ENCODE measurements around the gene PLA2G4F.

PLA2G4F gene

GRCh38 chr15:42108189-42108588 lies 48.2 kb downstream of the PLA2G4F start:
- Histone ChIP-seq H4K20me1 (ENCODE audit: insufficient read depth, low read length) (no peaks in the 10 kb centered on the region), H3K9me3 (ENCODE audit: low read length) (no peaks in the 10 kb centered on the region), H3K79me2 (ENCODE audit: insufficient read depth, low read length) (no peaks in the 10 kb centered on the region), H2AFZ (ENCODE audit: low read length) (no peak overlapping the region), H3K9ac (ENCODE audit: low read length) (no peak overlapping the region), H3K4me3 (ENCODE audit: low read depth, low read length, poor library complexity, severe bottlenecking) (no peak overlapping the region), H3K4me2 (ENCODE audit: low read length) (no peak overlapping the region), H3K36me3 (ENCODE audit: insufficient read depth, low read length) (no peaks in the 10 kb centered on the region), H3K4me1 (ENCODE audit: insufficient read depth, low read length, severe bottlenecking) (peaks cover 7% of the 10 kb centered on the region), H3F3A (ENCODE audit: insufficient read depth, low read length) (no peaks in the 10 kb centered on the region), H3K27ac (ENCODE audit: low read depth, low read length, poor library complexity, severe bottlenecking) (no peak overlapping the region), H3K9me2 (ENCODE audit: low read depth, low read length) (no peaks in the 10 kb centered on the region), H3K27me3 (ENCODE audit: insufficient read depth, low read length) (0 out of 2 replicates have a peak, but pooled peaks cover 4% of the 10 kb centered on the region)
- TF ChIP-seq, protein P1, sequence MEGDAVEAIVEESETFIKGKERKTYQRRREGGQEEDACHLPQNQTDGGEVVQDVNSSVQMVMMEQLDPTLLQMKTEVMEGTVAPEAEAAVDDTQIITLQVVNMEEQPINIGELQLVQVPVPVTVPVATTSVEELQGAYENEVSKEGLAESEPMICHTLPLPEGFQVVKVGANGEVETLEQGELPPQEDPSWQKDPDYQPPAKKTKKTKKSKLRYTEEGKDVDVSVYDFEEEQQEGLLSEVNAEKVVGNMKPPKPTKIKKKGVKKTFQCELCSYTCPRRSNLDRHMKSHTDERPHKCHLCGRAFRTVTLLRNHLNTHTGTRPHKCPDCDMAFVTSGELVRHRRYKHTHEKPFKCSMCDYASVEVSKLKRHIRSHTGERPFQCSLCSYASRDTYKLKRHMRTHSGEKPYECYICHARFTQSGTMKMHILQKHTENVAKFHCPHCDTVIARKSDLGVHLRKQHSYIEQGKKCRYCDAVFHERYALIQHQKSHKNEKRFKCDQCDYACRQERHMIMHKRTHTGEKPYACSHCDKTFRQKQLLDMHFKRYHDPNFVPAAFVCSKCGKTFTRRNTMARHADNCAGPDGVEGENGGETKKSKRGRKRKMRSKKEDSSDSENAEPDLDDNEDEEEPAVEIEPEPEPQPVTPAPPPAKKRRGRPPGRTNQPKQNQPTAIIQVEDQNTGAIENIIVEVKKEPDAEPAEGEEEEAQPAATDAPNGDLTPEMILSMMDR (IDR thresholded peaks at IDR 0.05; ENCODE audit: low read length): no peak
- no peak for TF ChIP-seq EZH2 (IDR thresholded peaks at IDR 0.05; ENCODE audit: borderline replicate concordance, low read length)

DNA sequence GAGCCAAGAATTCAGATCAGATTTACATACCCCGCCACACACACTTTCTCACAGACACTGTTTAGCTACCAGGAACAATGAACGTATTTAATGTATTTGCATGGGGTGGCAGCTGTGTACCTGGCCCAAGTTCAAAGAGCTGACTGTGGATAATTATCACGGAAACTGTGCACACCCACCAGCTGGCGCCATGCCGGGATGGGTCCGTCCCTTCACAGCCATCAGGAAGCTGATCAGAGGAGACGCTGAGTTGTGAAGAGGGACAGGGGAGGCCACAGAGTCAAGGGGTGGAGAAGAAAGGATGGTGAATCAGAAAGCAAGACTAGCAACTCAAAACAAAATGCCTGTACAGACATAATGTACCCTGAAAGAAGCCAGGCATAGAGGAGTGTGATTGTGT lies 49.0 kb downstream of the PLA2G4F start:
- no peaks in the 10 kb centered on the region for H4K20me1 ChIP-seq (ENCODE audit: insufficient read depth, low read length)
- no peaks in the 10 kb centered on the region for H3K9me3 ChIP-seq (ENCODE audit: low read length)
- H3K4me2 ChIP-seq (ENCODE audit: low read length): peak overlapping the region; percentile 20; the same call in 1 of the 2 replicates
- H3K36me3 ChIP-seq (ENCODE audit: insufficient read depth, low read length): no peaks in the 10 kb centered on the region
- H3K27me3 ChIP-seq (ENCODE audit: insufficient read depth, low read length): 0 out of 2 replicates have a peak, but pooled peaks cover 4% of the 10 kb centered on the region
- H3K4me3 ChIP-seq (ENCODE audit: low read depth, low read length, poor library complexity, severe bottlenecking): no peak overlapping the region
- peaks cover 7% of the 10 kb centered on the region for H3K4me1 ChIP-seq (ENCODE audit: insufficient read depth, low read length, severe bottlenecking)
- no peaks in the 10 kb centered on the region for H3K9me2 ChIP-seq (ENCODE audit: low read depth, low read length)
- TF ChIP-seq, protein P1 (IDR thresholded peaks at IDR 0.05; ENCODE audit: low read length): no peak
- TF ChIP-seq EZH2 (IDR thresholded peaks at IDR 0.05; ENCODE audit: borderline replicate concordance, low read length): no peak
- H3K27ac ChIP-seq (ENCODE audit: low read depth, low read length, poor library complexity, severe bottlenecking): no peak overlapping the region
- no peaks in the 10 kb centered on the region for H3F3A ChIP-seq (ENCODE audit: insufficient read depth, low read length)
- no peaks in the 10 kb centered on the region for H3K79me2 ChIP-seq (ENCODE audit: insufficient read depth, low read length)
- H3K9ac ChIP-seq (ENCODE audit: low read length): no peak overlapping the region
- H2AFZ ChIP-seq (ENCODE audit: low read length): no peak overlapping the region

- 0 out of 2 replicates have a peak, but pooled peaks cover 4% of the 10 kb centered on the region for H3K27me3 ChIP-seq (ENCODE audit: insufficient read depth, low read length)
- H3K9me2 ChIP-seq (ENCODE audit: low read depth, low read length): no peaks in the 10 kb centered on the region
- no peak overlapping the region for H3K4me3 ChIP-seq (ENCODE audit: low read depth, low read length, poor library complexity, severe bottlenecking)
- no peaks in the 10 kb centered on the region for H3K36me3 ChIP-seq (ENCODE audit: insufficient read depth, low read length)
- no peak overlapping the region for H2AFZ ChIP-seq (ENCODE audit: low read length)
- peaks cover 7% of the 10 kb centered on the region for H3K4me1 ChIP-seq (ENCODE audit: insufficient read depth, low read length, severe bottlenecking)
- H3F3A ChIP-seq (ENCODE audit: insufficient read depth, low read length): no peaks in the 10 kb centered on the region
- H3K9ac ChIP-seq (ENCODE audit: low read length): no peak overlapping the region
- no peaks in the 10 kb centered on the region for H3K79me2 ChIP-seq (ENCODE audit: insufficient read depth, low read length)
- H3K9me3 ChIP-seq (ENCODE audit: low read length): no peaks in the 10 kb centered on the region
- H3K4me2 ChIP-seq (ENCODE audit: low read length): no peak overlapping the region
- H4K20me1 ChIP-seq (ENCODE audit: insufficient read depth, low read length): no peaks in the 10 kb centered on the region
- no peak for TF ChIP-seq EZH2 (IDR thresholded peaks at IDR 0.05; ENCODE audit: borderline replicate concordance, low read length)
- TF ChIP-seq, protein P1 (IDR thresholded peaks at IDR 0.05; ENCODE audit: low read length): no peak
- H3K27ac ChIP-seq (ENCODE audit: low read depth, low read length, poor library complexity, severe bottlenecking): no peak overlapping the region
These were observed 50.1 kb downstream of the PLA2G4F start for GRCh38 chr15:42106288-42106687.

Data from OCI-LY1 (cell line).